Measurements from ENCODE around the gene C19orf81.

DNA sequence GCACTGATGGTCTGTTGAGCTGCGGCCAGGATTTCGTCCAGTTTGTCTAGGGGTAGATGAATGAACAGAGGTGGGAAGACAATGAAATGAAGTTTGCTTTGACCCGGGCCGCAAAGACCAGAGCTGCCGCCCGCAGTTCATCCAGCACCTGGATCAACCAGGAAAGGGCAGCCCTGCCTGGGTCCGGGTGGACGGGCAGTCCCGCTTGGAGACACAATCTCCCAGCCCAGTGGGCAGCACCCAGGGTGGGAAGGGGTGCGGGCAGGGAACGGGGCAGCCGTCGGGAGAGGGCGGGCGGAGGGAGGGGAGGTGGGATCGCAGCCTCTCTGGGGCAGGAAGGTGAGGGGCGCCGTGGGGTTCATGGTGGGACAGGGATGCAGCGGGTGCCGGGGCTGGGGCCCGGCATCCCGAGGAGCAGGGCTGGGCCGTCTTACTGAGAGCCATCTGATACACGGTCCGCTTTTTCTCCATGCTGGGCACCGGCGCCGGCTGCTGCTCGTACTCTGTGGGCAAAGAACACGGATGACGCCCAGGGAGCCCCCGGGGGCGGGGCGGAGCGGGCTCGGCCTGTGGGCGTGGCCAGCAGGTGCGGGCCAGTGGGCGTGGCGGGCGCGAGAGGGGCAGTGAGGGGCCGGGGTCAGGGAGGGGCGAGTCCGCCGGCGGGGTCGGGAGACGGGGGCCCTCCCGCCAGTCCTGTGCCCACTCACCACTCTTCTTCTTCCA, 37.2 kb downstream of the C19orf81 start:
- TF ChIP-seq, protein P1, sequence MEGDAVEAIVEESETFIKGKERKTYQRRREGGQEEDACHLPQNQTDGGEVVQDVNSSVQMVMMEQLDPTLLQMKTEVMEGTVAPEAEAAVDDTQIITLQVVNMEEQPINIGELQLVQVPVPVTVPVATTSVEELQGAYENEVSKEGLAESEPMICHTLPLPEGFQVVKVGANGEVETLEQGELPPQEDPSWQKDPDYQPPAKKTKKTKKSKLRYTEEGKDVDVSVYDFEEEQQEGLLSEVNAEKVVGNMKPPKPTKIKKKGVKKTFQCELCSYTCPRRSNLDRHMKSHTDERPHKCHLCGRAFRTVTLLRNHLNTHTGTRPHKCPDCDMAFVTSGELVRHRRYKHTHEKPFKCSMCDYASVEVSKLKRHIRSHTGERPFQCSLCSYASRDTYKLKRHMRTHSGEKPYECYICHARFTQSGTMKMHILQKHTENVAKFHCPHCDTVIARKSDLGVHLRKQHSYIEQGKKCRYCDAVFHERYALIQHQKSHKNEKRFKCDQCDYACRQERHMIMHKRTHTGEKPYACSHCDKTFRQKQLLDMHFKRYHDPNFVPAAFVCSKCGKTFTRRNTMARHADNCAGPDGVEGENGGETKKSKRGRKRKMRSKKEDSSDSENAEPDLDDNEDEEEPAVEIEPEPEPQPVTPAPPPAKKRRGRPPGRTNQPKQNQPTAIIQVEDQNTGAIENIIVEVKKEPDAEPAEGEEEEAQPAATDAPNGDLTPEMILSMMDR (IDR thresholded peaks at IDR 0.05) = no peak
- TF ChIP-seq POLR2A (IDR thresholded peaks at IDR 0.05) (no peak), POLR2AphosphoS5 (IDR thresholded peaks at IDR 0.05) (no peak)
